Left kidney (tissue), 8 donors: ENCODE measurements around the gene FES. TPM values are rescaled to one million over a fixed set of nuclear protein-coding genes. Genes with fewer than 3 reads are reported as not detected.
"Not testable (repeated sequence)": the region's sequence is repeated elsewhere in the genome, so short reads cannot be mapped to it uniquely, and the experiment has no call there.

Experiments
- DNase-seq: peaks from one replicate; pipeline ENCODE4 v3.0.0-alpha.2; 2013
- long read RNA-seq, 8 donors: transcript quantifications; one replicate each; lab custom pipeline, GENCODE V29; 2026
- polyA plus RNA-seq: library from polyadenylated mRNA; unstranded; fragments of 120-200 nt; gene quantifications from one replicate; pipeline ENCODE4 v1.2.1, GENCODE V29; 2013; ENCODE audit not compliant: insufficient read length

Gene FES
- polyA plus RNA-seq, result 13.1 TPM
- long read RNA-seq, donor 1, result 0 reads
- long read RNA-seq, donor 2, partial matches to known transcripts, result 0 of 1 reads
- long read RNA-seq, donor 2, other reads (novel, unspliced or antisense), result 0 of 1 reads
- long read RNA-seq, donor 3, partial matches to known transcripts, result 0 of 1 reads
- long read RNA-seq, donor 3, other reads (novel, unspliced or antisense), result 0 of 1 reads
- long read RNA-seq, donor 4, result 0 reads
- long read RNA-seq, donor 5, result 0 reads
- long read RNA-seq, donor 6, partial matches to known transcripts, result 0 of 2 reads
- long read RNA-seq, donor 6, other reads (novel, unspliced or antisense), result 0 of 2 reads
- long read RNA-seq, donor 7, partial matches to known transcripts, result 0 of 2 reads
- long read RNA-seq, donor 7, other reads (novel, unspliced or antisense), result 0 of 2 reads
- long read RNA-seq, donor 8, partial matches to known transcripts, result 0 of 1 reads
- long read RNA-seq, donor 8, other reads (novel, unspliced or antisense), result 0 of 1 reads

DNA sequence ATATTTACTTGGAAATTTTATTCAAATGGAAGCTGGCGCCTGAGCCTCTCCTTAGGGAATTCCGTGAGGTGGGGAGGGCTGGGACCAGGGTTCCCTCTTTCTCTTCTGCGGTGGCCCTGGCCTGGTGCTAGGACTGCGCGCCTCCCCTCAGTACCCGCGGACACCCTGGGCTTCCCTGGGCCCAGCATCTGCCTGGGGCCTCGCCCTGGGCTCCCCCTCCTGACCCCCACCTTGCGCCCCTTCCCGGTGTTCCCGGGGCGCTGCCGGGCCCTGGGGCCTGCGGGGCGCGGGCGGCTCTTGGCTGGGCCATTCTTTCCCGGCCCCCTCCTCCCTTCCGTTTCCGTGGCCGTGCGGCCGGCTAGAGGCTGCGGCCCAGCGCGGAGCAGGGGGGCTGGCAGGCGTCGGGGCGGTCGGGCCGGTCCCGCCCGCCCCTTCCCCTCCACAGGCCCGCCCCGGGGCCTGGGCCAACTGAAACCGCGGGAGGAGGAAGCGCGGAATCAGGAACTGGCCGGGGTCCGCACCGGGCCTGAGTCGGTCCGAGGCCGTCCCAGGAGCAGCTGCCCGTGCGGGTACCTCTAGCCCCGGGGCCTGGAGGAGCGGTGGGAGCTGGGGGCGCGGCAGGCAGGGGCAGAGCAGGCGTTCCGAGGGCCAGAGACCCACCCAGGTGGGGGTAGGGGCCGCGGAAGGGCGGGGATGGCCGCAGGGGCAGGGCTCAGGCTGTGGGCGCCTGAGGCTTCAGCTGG is at the start of gene FES:
TSS of gene FES (plus strand) at position 529 of the 743 bp plus-strand sequence. CDS start 542 bp downstream, outside the sequence.
- DNase-seq, result no peak

GRCh38 chr15:90834626-90835025 is 49.7 kb upstream of the FES start:
- DNase-seq, result no peak

DNA sequence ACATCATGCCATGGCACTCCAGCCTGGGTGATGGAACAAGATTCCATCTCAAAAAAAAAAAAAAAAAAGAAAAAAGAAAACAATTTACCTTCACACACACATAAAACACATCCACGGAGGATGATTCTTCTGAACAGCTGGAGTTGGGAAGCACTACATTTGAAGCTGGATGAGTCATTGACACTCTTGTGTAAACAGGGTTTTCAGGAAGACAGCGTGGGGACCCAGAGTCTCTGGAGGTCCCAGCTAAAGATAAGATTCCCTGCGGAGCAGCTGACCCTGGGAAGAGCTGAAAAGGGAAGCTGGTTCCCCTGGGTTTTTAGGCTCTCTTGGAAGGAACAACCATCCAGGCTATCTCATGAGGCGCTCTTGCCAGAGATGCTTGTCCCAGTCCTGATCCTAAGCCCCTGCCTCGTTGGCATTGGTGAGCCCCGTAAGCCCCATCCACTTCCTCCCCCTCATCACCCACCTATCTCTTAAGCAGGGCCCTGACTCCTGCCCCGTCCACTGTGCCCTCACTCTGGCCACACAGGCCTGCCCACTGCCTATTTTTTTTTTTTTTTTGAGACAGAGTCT is 47.9 kb upstream of the FES start:
- no peak for DNase-seq

DNA sequence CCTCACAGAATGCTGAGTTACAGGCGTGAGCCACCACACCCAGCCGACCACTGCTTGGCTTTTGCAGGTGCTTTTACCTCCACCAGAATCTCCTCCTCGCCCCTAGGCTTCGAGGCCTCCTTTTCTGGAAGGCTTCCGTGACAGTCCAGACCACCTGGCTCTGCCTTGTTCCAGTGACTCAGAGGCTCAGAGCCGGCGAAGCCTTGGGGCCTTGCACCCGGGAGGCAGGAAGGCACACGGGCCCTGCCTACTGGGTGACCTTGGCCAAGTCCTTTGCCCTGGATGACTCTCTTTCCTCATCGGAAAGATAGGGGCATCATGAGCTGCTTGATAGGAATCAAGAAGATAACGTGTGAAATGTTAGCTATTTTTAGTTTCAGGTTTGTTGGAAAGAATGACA is 47.2 kb upstream of the FES start:
- no peak for DNase-seq

DNA sequence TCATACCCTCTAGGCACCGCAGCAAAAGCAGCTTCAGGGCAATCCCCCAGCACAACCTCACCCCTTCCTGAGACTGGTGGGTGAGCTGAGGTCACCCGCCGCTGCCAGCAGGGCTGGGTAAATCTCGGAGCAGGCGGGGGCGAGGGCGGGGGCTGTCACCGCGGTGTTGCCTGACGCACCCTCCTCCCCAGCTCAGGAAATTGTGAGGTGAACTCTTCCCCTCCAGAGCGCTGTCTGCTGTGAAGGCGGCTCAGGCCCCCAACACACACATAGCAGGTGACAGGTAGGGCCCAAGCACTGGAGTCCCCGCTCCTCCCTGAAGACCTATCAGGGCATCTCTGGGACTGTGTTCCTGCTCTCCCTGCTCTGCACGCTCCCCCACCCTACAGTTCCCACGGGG is 46.2 kb upstream of the FES start:
- DNase-seq, result no peak

- no peak for DNase-seq
Observed at GRCh38 chr15:90838544-90838943, 45.8 kb upstream of the FES start.

DNA sequence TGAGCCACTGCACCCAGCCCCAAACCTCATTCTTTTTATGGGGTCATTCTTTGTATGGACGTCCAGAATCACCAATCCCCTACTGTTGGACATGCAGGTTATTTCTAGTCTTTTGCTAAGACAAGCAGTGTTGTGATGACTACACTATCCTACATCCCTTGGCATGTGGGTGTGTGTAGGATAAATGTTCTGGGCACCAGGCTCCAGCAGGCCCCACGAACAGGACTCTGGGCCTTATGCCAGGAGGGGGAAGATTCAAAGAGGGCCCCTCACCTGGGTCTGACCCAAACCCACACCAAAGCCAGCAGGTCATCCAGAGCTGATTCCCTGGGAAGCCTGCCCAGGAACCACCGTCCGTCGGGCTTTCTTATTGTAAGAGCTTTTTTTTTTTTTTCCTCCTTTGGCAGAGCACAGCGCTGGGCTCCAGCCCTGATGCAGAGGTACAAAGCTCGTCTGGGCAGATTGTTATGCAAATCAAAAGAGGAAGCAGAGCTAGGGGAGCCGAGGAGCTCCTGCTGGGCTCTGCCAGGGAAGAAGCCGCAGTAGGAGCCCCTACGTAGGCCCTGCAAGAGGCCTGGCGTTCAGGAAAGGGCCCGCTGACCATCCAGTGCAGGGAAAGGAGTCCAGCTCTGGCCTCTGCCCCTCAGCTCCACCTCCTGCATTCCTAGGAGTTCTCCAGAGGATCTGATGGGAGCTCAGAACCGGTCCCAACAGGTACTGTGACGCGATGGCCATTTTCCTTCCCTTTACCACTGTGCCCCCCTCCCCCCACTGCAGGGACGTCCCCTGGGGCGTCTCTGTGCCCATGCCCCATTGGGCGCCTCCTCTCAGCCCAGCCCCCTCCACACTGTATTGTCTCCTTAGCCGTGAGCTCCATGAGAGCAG is 44.9 kb upstream of the FES start:
- peak; percentile 13 for DNase-seq

DNA sequence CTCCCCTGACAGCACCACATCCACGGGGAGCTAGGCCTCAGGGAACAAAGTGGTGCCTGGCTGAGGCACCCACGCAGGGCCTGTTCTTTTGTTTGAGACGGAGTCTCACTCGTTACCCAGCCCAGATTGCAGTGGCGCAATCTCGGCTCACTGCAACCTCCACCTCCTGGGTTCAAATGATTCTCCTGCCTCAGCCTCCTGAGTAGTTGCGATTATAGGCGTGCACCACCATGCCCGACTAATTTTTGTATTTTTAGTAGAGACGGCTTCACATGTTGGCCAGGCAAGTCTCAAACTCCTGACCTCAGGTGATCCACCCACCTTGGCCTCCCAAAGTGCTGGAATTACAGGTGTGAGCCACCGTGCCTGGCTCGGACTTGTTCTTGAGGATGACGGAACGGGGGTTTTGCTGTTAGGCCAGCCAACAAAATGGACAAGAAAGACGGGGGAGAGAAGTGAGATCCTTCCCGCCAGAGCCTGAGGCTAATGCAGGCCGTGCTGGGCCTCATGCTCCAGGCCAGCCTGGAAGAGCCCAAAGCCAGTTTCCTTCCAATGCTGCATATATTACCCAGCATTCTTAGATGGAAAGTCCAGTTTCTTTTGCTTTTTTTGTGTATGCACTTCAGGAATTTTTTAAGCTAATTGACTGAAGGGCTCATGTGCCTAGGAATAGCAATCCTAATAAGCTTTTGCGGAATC is 44.0 kb upstream of the FES start:
- DNase-seq, result no peak

DNA sequence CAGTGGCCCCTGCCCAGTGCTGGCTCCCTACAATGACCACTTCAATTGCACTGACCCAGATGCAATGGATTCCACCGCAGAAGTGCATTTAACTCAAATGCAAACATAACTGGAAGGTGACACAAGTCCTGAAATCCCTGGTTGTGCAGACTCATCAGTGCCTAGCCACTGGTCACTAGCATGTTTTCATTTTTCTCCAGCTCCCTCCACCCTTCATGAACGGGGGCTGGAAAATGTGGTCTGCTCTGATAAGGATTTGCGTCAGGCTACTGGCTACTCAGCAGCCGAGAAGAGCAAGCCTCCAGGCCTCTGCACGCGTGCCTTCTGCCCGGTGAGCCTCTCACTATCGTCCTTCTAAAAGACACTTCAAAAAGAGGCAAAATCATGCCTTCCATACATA is 43.4 kb upstream of the FES start:
- no peak for DNase-seq

DNA sequence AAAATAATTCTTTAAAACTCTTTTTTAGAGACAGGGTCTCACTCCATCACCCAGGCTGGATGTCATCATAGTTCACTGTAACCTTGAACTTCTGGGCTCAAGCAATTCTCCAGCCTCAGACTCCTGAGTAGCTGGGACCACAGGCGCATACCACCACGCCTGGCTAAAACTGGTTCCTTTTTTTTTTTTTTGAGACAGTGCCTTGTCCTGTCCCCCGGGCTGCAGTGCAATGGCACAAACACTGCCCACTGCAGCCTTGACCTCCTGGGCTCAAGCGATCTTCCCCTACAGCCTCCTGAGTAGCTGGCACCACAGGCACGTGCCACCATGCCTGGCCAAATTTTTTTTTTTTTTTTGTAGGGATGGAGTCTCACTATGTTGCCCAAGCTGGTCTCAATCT is 39.6 kb upstream of the FES start:
- no peak for DNase-seq

- no peak for DNase-seq
Observed at GRCh38 chr15:90845201-90845949, 38.9 kb upstream of the FES start.

GRCh38 chr15:90849424-90849823 is 34.9 kb upstream of the FES start:
- DNase-seq, result not testable (repeated sequence)

DNA sequence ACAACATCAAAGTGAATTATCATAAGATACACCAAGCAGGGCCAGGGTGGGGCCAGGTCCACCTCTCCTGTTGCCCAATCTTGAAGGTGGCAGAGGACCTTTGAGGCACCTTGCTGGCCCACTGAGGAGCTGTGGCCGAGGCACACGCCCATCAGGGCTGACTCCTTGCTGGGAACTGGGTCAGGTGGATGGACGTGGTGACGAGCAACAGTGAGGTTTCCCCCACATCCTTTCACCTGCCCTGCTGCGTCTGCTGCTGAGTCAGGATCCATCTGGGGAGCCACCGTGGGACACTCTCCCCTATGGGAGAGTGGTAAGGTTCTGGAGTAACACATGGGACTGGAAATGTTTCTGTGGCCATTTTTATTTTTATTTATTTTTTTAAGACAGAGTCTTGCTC is 33.2 kb upstream of the FES start:
- no peak for DNase-seq

- no peak for DNase-seq
Observed at GRCh38 chr15:90851940-90852339, 32.4 kb upstream of the FES start.

GRCh38 chr15:90855139-90855538 is 29.2 kb upstream of the FES start:
- DNase-seq, result no peak

GRCh38 chr15:90857337-90857736 is 27.0 kb upstream of the FES start:
- DNase-seq, result no peak

- no peak for DNase-seq
Observed at GRCh38 chr15:90857883-90858443, 26.3 kb upstream of the FES start.

- DNase-seq, result no peak
Observed at GRCh38 chr15:90859234-90860131, 24.8 kb upstream of the FES start.

GRCh38 chr15:90860450-90860849 is 23.9 kb upstream of the FES start:
- DNase-seq, result no peak
